Stimulated activated CD4-positive, alpha-beta T cell treated with anti-CD3 and anti-CD28 coated beads, Interleukin-12 subunit alpha, Interleukin-12 subunit beta, amount 100 ng/mL, for 24 hours (primary cell): ENCODE data around the gene CCDC12.
A peak's percentile ranks its signal among the peaks of the same experiment; 100 is the strongest.

Experiments used
- DNase-seq, 2 experiments: peaks; one replicate each; pipeline ENCODE4 v3.0.0-alpha.2; 2020; ENCODE audit warnings: low read depth in 2 of 2

Gene CCDC12

GRCh38 chr3:46976326-46977190 lies at the start of gene CCDC12:
TSS of gene CCDC12 (minus strand) at chr3:46976745. CDS start at chr3:46976732, 13 bp downstream.
- peak; percentile 82 to 87 for DNase-seq

- DNase-seq, result no peak
Measured at GRCh38 chr3:47024932-47025331, 48.4 kb upstream of the CCDC12 start.

GRCh38 chr3:47022641-47023071 lies 46.1 kb upstream of the CCDC12 start:
- DNase-seq, result no peak

- DNase-seq, result no peak
Measured at GRCh38 chr3:47020311-47020710, 43.8 kb upstream of the CCDC12 start.

GRCh38 chr3:47019201-47019600 lies 42.7 kb upstream of the CCDC12 start:
- DNase-seq, result no peak

GRCh38 chr3:47018269-47018611 lies 41.7 kb upstream of the CCDC12 start:
- DNase-seq, result no peak

GRCh38 chr3:47017504-47018268 lies 41.1 kb upstream of the CCDC12 start:
- DNase-seq, result no peak

- no peak for DNase-seq
Measured at GRCh38 chr3:47016934-47017435, 40.4 kb upstream of the CCDC12 start.

- DNase-seq, result no peak
Measured at GRCh38 chr3:47016086-47016933, 39.8 kb upstream of the CCDC12 start.

GRCh38 chr3:47015151-47015550 lies 38.6 kb upstream of the CCDC12 start:
- DNase-seq, result no peak

- DNase-seq, result no peak
Measured at GRCh38 chr3:47014036-47014435, 37.5 kb upstream of the CCDC12 start.

- no peak for DNase-seq
Measured at GRCh38 chr3:47013231-47013630, 36.7 kb upstream of the CCDC12 start.

GRCh38 chr3:47012342-47013230 lies 36.0 kb upstream of the CCDC12 start:
- no peak for DNase-seq

- no peak for DNase-seq
Measured at GRCh38 chr3:47011371-47011770, 34.8 kb upstream of the CCDC12 start.

- no peak for DNase-seq
Measured at GRCh38 chr3:47010910-47011309, 34.4 kb upstream of the CCDC12 start.

- no peak for DNase-seq
Measured at GRCh38 chr3:47010111-47010712, 33.7 kb upstream of the CCDC12 start.

- DNase-seq, result peak; percentile 46 to 59
Measured at GRCh38 chr3:47009225-47010110, 32.9 kb upstream of the CCDC12 start.

GRCh38 chr3:47008851-47009224 lies 32.3 kb upstream of the CCDC12 start:
- no peak for DNase-seq

- no peak for DNase-seq
Measured at GRCh38 chr3:47008234-47008796, 31.8 kb upstream of the CCDC12 start.
